SIG-M5 treated with dmso at 0.1 percent for 504 hours (cell line): ENCODE results near the gene PDE2A.

Source experiments
- DNase-seq: peaks from one replicate; lab custom pipeline; 2025; ENCODE audit not compliant: unreplicated experiment; lab: John Stamatoyannopoulos, UW

PDE2A gene

DNA sequence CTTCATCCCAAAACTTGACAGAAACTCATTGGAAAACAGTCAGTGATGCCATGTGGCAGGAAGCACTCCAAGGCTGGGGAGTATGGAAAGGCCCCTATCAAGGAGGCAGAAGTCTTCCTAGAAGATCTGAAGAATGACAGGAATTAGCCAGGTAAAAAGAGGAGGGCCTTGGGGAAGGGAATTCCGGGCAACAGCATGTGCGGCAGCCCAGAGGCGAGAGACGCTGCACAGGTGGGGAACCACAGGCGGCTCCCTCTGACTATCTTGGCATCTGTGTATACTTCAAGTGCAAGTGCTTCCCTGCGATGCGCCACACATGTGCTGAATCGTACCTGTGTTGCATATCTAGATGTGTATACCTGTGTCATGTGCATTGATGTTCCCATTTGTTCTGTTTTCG, 12.7 kb downstream of the PDE2A start:
- DNase-seq, result no peak

DNA sequence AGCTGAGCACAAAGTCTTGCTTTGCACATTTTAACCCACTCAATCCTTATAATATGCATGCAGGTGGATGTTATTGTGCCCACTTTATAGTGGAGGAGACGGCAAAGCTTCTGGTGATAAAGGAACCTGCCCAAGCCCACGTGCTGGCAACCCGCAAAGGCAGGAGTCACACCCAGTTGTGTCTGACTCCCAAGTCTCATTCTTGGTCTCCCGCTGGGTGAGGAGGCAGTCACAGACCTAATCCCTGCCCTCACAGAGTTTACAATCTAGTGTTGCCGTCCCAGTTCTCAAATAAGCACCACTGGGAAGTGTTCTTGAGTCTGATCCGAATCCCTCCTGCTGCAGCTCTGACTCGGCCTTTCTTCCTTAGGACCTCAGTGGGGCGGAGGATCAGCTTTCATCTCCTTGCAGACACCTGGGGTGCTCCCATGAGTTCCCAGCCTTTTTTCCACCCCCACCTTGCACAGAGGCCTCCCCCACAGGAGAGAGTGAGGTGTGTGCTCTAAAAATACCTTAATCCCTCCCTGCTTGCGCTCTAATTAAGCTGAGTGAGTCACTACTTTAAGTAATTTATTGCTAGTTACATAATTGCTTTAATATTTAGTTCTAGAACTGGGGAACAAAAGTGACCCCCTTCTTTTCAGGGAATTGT, 15.1 kb downstream of the PDE2A start:
- no peak for DNase-seq

DNA sequence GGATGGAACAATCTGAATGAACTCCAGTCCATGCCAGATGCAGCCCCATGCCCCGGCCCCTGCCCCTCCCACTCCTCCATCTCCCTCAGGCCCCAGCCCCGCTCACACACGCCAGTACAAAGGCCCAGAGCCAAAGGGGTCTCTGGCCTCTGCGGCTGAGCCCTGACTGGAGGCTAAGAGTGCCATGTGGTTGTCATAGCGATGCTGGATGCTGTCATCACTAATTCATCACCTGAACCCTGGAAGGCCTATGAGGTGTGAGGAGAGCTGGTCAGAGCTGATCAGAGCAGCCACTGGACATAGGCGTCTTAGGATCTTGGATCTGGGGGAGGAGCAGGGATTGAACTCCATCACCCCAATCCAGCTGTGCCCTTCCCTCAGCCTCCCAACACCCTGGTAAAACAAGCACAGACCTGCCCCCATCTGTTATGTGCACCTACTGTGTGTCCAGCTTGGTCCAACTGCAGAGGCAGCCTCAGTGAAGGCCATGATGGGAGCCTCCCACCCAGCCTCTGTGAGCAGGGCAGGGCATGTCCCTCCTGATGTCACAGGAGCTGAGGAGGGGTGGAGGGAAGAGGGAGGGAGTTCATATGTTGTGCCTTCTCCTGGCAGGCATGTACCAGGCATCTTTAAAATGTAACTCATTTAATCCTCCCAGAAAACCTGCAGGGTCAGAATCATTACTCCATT, 16.7 kb downstream of the PDE2A start:
- DNase-seq, result no peak

DNA sequence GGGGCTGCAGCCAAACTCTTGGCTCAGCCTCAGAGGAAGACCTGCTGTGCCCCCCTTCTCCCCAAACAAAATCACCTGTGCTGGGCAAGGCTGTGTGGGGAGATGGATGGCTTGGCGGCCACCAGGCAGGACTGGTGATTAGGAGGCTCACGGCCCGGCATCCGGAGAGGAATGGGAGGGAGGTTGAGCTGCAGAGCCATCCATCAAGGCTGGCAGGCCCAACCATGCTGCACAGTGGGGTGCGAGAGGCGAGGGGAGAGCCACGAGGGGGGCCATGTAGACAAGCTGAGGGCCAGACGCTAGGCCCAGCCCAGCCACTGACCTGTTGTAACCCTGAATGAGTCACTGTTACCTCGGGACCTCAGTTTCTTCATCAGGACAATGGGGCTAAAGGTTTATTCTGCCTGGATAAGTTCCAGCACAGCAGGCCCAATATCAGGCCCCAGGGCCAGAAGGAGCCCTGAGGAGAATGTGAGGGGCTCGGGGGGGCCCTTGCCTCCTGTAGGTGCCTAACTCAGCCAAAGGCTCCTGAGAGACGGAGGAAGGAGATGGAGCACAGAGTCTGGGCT, 18.2 kb downstream of the PDE2A start:
- DNase-seq, result no peak

DNA sequence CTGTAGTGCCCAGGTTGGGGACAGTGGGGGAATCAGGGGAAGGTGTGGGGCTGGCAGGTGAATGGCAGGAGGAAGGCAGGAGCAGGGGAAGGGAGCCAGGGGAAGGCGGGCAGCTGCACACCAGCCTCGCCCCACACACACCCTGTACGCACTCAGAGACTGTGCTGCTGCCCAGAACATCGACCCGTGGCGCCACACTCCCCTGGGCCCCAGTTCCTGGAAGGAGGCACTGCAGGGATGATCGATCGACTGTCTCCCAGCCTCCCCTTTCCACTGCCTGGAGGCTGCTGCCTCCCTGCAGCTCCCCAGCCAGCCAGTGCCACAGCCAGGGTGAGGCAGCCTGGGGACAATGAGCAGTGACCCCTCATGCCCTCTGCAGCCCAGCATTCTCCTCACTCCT, 19.2 kb downstream of the PDE2A start:
- no peak for DNase-seq

DNA sequence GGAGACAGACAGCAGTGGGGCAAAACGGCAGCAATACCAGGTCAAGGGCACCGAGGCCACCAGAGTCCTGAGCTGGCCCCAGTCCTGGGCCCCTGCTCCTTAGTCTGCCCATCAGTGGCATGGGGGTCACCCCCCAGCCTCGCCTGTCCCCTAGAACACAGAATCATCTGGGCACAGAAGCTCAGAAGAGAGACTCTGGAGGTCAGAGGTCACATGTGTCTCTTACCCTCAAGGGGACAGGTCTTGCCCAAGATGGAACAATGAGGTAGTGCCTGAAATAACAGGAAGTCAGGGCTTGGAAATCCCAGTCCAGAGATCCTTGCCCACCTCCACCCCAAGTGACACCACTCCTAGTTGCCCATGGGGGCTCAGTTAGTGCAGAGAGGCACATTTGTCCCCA, 20.6 kb downstream of the PDE2A start:
- DNase-seq, result no peak

DNA sequence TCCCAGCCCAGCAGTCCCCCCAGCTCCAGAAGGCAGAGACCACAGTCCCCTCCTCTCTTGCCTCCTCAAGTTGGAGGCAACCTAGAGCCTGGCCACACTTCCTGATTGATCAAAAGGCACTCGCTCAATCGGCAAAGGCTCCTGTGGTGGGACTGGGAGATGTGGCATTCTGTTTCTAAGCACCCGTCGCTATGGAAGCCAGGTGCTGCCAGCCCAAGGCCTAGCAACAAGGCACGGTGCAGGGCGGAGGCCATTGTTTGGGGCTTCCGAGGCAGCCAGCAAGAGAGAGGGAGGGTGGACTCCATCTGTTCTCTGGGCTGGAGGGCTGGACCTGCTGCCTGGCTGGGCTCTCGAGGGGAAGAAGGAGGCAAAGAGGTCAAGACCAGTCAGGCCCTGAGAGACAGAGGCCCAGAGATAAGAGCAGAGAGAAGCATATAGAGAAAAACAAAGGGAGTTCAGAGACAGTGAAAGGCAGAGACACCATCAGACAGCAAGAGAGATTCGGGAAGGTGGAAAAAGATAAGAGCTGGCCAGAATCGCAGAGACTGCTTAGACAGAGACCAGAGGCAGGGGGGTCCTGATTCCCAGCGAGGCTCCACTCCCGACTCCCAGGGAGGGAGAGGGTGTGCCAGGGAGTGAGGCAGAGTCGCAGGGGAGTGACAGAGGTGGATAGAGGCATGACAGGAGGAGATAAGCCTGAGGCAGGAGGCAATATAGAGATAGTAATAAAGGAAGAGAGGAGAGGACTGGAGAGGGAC, 21.2 kb downstream of the PDE2A start:
- DNase-seq, result no peak

DNA sequence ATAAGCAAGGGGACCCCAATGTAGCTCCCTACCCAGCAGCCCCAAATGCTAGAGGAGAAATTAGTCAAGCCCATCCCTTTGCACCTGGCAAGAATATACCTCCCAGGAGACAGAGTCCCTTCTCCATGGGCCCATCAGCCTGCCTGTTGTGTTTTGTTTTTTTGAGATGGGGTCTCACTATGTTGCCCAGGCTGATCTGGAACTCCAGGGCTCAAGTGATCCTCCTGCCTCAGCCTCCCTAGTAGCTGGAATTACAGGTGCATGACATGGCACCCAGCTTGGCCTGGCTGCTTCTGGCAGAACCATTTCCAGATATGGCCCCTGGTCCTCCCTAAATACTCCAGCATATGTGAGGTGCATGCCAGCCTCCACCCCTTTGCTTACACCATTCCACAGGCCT, 22.1 kb downstream of the PDE2A start:
- no peak for DNase-seq

DNA sequence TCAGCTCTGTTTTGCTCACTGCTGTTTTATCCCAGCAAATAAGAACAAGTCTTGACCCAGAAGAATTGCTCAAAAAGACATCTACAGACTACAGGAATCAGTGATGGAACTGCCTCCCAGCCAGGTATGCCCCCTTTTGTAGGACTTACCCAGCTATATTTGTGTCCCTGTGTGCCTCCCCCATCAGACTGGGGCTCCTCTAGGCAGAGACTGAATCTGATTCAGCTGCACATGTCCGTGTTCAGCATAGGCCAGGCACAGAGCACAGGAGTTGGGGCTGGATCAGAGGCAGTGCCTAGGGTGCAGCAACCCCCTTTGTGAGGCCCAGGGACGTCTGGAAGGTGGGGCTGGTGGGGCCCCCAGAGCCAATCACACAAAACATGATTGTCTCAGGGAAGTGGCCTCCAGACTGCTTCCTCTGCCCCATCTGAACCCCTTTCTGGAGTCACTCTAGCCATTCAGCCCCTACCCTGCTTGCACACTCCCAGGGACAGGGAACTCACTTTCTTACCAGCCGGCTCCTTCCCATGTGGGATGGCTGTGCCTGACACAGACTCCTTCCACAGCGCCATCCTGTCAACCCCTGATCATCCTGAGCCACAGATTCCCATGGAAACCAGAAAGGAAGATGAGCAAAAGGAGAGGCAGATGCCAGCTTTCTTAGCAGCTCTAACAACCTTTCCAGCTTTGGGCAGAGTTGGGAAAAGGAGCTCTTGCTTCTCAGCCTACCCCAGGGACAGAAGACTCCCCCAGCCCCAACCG, 24.8 kb downstream of the PDE2A start:
- no peak for DNase-seq

DNA sequence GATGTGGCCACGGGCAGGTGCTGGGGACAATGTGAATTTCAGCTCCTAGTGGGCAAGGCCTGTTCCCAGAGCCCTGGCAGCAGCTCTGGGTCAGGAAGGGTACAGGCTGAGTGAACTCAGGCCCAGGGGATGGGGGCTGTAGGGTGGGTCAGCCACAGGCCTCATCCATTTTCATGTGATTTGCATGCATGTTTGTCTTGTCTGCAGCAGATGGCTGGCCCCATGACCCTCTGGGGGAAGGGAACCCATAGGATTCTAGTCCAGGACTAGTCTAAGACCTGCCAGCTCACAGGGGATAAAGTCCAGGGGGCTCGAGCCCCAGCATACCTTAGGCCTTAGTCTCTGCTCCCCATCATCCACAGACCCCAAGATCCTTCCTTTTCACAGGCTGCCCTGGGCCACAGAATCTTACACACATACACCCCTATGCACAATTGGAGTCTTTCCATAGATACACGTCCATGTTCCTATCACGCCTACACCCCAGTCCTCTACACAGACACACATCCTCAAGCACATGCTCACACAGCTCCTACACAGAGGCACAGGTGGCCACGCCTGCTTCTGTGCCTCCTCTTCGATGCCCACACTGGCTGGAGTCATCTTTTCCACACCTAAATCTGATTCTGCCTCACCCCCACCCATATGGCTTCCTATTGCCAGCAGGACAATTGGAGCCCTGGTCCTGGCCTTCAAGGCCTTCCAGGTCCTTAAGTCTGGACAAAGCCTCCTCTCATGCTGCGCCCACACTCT, 25.7 kb downstream of the PDE2A start:
- DNase-seq, result no peak

DNA sequence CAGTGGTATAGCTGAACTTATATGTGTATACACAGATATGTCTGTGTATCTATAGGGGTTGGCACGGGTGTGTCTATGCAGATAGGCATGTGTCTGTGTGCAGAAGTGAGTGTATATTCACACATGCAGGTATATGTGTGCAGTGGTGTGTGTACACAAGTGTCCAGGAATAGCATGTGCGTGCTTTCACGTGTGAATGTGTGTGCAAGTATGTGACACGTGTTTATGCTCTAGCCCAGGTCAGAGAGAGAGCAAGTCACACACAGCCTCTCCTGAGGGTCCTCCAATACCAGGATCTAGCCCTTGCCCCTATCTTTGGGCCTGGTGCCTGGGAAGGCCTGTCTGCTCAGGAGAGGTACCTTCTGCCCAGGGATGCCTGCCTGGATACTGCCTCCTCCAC, 26.3 kb downstream of the PDE2A start:
- no peak for DNase-seq

DNA sequence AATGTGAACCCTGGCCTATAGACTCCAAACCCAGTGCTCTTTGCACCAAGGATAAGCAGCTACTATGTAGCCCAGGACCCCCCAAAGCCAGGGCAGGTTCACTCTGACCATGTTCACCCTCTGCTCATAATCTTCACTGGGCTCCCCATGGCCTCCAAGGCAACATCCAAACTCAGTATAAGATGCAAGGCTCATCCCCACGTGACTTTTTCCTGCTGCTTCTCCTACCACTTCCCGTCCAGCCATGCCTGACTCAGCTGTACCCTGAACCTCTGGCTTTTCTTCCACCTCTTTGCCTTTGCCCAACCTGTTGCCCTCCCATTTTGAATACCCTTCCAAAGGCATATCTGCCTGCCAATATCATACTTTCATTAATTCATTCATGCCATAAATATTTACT, 27.8 kb downstream of the PDE2A start:
- no peak for DNase-seq

DNA sequence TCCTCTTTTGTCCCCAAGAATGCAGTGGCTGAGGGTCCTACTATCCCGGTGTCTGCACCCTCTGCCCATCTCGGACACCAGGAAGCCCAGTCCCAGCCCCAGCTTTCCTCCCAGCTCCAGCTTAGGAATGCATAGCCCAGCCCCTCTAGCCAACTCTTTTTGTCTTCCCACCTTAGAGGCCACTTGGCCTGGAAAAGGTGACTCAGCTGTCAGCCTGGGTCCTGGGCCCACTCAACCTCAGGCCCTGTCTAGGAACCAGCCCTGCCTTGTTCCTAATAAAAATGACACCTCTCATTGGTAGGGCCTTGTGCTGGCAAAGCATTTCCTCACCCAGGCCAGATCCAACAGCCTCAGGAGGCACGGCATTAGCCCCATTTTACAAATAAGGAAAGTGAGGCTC, 28.2 kb downstream of the PDE2A start:
- DNase-seq, result no peak

DNA sequence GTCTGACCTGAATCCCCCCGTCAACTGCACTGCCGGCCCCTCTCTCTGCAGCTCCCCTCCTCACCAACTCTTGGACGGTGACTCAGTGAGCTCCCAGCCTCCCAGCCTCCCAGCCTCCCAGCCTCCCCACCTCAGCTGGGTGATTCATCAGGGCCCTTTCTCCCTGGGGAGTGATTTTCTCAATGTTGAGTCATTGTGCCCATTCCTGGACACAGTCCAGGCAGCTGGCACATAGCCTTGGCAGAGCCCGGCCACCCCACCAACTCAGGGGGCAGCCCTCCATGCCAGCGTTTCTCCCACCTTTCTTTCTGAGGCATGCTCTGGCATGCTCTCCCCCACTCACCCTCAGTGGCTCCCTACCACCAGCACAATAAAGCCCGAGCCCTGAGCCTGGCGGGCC, 30.7 kb downstream of the PDE2A start:
- DNase-seq, result no peak

DNA sequence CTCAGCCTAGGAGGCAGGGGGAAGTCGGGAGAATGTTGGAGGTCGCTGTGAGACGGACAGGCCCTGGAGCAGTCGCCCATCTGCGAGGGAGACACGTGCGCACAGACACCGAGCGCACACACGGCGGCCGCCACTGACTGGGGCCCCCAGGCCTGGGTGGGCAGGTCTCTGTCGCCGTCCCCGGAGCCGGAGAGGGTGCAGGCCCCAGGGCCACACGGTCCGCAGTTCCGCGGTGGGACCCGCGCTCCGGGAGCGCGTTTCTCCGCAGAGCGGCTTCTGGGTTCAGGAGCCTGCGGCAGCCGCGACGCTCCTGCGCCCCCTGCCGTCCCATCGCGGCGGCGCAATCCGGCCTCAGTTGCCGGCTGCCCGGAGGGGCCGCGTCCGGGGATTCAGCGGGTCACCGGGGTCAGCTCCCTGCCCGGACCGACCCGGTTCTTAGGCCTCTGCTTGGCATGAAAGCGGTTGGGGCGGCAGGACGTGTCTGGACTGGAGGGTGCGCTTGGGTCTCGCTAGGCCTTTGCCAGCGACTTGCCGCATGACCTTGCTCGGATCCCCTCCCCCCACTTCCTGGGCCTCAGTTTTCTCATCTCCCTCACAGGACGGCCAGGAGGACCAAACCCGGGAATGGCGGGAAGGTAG, 31.2 kb downstream of the PDE2A start:
- peak; percentile 40 for DNase-seq

DNA sequence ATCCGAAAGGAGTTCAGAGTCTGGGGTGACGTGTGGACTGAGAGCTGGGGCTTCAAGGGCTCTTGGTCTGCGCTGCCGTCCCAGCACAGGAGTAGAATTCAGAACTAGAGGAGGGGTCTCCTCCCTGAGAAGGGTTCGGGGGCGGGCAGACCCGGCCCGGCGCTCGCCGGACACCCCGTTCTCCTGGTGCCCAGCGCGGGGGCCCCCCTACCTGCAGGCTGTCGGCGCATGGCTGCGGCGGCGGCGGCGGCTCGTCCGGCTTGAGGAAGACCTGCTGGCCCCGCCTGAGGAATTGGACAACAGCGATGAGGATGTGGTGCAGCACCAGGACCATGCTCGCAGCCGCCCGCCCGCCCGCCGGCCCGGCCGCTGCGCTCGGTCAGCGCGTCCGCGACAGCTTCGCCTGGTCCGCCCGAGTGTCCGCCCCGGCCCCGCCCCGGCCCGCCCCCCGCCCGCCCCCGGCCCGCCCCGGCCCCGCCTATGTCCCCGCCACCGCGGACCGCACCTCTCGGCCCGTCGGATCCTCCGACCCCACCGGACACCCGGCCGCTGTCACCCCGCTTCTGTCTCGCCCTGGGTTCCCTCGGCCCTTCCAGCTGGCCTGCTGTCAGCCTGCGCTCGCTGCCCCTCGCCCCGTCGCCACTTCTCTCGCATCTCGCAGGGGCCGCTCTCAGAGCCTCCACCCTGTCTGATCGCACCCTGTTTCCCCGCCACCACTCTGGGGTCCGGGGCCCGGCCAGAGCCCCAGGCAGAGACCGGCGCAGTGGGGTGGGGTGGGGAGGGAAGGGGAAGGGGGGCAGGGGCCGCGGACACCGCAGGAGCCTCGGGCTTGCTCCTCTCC, 32.0 kb downstream of the PDE2A start:
- no peak for DNase-seq

DNA sequence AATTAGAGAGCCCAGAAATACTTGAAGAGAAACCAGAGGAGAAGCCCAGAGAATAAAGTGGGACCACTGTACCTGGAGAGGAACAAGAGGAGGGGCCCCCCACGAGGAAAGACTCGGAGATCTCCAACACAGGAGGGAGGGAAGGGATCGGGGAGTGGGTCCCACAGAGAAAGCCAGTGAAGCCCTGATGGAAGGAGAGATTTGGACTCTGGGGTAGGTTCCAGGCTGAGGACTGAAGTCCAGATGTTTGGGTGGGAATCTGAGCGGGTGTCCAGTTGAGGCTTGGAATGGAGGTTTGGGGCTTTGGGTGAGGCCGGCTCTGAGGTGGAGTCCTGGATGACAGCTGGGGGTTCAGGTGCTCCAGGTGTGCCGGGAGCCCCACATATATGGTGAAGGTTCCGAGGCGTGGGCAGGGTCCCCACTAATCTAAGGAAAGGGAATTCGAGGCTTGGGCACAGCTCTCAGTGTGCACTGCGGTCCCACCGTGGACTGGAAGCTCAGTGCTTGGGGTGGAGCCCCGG, 32.6 kb downstream of the PDE2A start:
- no peak for DNase-seq

DNA sequence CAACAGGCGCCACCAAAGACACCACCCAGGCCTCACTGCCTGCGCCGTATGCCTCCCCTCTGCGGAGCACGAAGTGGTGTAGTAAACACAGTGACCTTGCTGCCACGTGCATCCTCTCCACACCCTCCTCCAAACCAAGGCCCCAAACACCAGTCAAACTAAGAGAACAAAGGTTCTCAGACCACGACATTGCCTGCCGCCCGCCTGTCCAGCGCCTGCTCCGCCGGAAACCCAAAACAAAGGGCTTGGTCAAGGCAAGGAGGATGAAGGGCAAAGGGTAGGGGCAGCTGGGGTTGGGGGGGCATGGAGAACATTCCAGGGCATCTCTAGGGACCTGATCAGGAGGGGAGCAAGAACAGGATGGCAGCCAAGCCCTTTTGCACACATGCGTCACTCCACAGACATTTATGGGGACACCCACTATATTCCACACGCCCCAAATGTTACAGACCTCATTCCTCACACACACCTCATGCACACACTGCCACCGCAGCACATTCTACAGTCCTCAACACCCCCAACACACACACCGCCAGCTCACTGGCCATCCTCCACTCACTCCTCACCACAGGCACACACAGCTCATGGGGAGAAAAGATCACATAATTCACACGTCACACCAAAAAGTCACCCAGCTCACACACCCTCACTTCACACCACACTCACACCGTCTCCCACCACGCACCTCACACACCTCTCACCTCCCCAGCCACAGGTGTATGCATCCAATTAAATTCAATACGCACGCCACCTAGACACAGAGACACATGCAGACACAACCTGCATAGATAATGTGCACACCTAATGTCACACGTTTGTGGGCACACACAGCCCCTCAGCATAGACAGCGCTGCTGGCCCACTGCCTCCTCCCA, 34.5 kb downstream of the PDE2A start:
- DNase-seq, result no peak
